K562 (cell line): ENCODE results near the gene NSDHL. TPM values are rescaled to one million over a fixed set of nuclear protein-coding genes. Genes with fewer than 3 reads are reported as not detected.

ENCODE experiments used
- ATAC-seq: fragments of 200-7000 bp; cut with Tn5 transposase; 3 replicates; pipeline ENCODE4 v1.9.1; 2020; ENCODE audit warnings: moderate library complexity
- BruUV-seq: library from RNA; stranded (reverse); fragments of 400-500 nt; replicated peaks from 2 replicates; lab custom pipeline; 2021; lab: Mats Ljungman, UMichigan
- CTCF ChIA-PET: fragments of 300-600 bp; formaldehyde crosslinking; extraction: SDS; loops from one replicate; lab custom pipeline; 2021; ENCODE audit warnings: low intra/inter-chr PET ratio; lab: Yijun Ruan, JAX
- POLR2A ChIA-PET: fragments of 300-600, 350-650 bp; sonication (Branson Sonifier 250); formaldehyde crosslinking; extraction: SDS; loops from one replicate; lab custom pipeline; 2021; ENCODE audit warnings: antibody characterized with exemption, inconsistent platforms; lab: Yijun Ruan, JAX
- DNase-seq, 4 experiments: peaks; one replicate each; pipeline versions ENCODE4 v3.0.0 to v3.0.0-alpha.2; 2011 to 2018; ENCODE audit warnings: low spot score in 3 of 4, mixed read lengths in 3 of 4; ENCODE audit errors: extremely low read depth in 1 of 4
- FAIRE-seq: peaks from 2 replicates; lab custom pipeline; 2011; peaks lifted over from hg19 to GRCh38; lab: Jason Lieb, UNC
- H2AFZ ChIP-seq: 2 replicates; pipeline ENCODE4 v1.6.0; 2011; ENCODE audit warnings: low read depth, low read length, control low read depth, inconsistent platforms
- H3K27ac ChIP-seq: fragments of 200-600 bp; 3 replicates; pipeline ENCODE4 v1.8.0; 2011; ENCODE audit warnings: low read depth, mild to moderate bottlenecking, control low read depth, inconsistent platforms, low read length, moderate library complexity, mixed read lengths; ENCODE audit errors: extremely low read depth
- H3K27me3 ChIP-seq, 2 experiments: fragments of 300-600 bp in 1 of 2; 2 replicates in 1 of 2; 3 replicates in 1 of 2; pipeline versions ENCODE4 v1.6.0 to v1.8.0; 2011; ENCODE audit warnings: inconsistent platforms in 2 of 2, low read length in 2 of 2, mild to moderate bottlenecking in 1 of 2, mixed read lengths in 1 of 2, moderate library complexity in 1 of 2; ENCODE audit not compliant: control insufficient read depth in 2 of 2, insufficient read depth in 2 of 2
- H3K36me3 ChIP-seq: fragments of 300-600 bp; 3 replicates; pipeline ENCODE4 v1.8.0; 2011; ENCODE audit warnings: mild to moderate bottlenecking, low read length, inconsistent platforms; ENCODE audit not compliant: control insufficient read depth, insufficient read depth
- H3K4me1 ChIP-seq, 2 experiments: fragments of 200-600 bp in 1 of 2; replicated peaks in 1 of 2; 2 replicates in 1 of 2; 3 replicates in 1 of 2; pipeline versions ENCODE4 v1.5.1 to v1.8.0; 2011; ENCODE audit warnings: inconsistent platforms in 2 of 2, low read length in 2 of 2, mild to moderate bottlenecking in 1 of 2, mixed read lengths in 1 of 2, moderate library complexity in 1 of 2; ENCODE audit not compliant: control insufficient read depth in 2 of 2, insufficient read depth in 2 of 2
- H3K4me2 ChIP-seq: 2 replicates; pipeline ENCODE4 v1.6.1; 2011; ENCODE audit warnings: low read length, control low read depth, inconsistent platforms, mixed read lengths; ENCODE audit not compliant: insufficient read depth
- H3K4me3 ChIP-seq: fragments of 200-600 bp; sonication (generic), shearing (Covaris generic); 2 replicates; pipeline ENCODE4 v1.5.1; 2016; ENCODE audit warnings: control low read depth, inconsistent platforms
- H3K79me2 ChIP-seq: fragments of 200-600 bp; 3 replicates; pipeline ENCODE4 v1.8.0; 2011; ENCODE audit warnings: low read length, inconsistent platforms; ENCODE audit not compliant: control insufficient read depth, insufficient read depth
- H3K9ac ChIP-seq, 2 experiments: 2 replicates each; pipeline versions ENCODE4 v1.6.0 to v1.6.1; 2011; ENCODE audit warnings: low read depth in 2 of 2, low read length in 2 of 2, control low read depth in 1 of 2, inconsistent platforms in 1 of 2, mild to moderate bottlenecking in 1 of 2, mixed read lengths in 1 of 2; ENCODE audit not compliant: insufficient read depth in 1 of 2
- H3K9me1 ChIP-seq: one replicate; pipeline ENCODE4 v1.6.0; 2011; ENCODE audit warnings: inconsistent platforms, mild to moderate bottlenecking, low read length, moderate library complexity; ENCODE audit not compliant: control insufficient read depth, insufficient read depth
- H3K9me3 ChIP-seq: replicated peaks from 2 replicates; pipeline ENCODE4 v1.5.1; 2011; ENCODE audit warnings: low read depth, low read length, inconsistent platforms; ENCODE audit not compliant: control insufficient read depth, insufficient read depth
- H4K20me1 ChIP-seq: replicated peaks from 2 replicates; pipeline ENCODE4 v1.6.1; 2011; ENCODE audit warnings: low read length, inconsistent platforms, mixed read lengths; ENCODE audit not compliant: control insufficient read depth, insufficient read depth
- BCOR ChIP-seq: fragments of 450-650 bp; IDR thresholded peaks from 2 replicates; pipeline ENCODE4 v1.6.1; 2016
- DPF2 ChIP-seq: fragments of 450-650 bp; IDR thresholded peaks from 2 replicates; pipeline ENCODE4 v1.6.1; 2016
- HEY1 ChIP-seq: fragments of 250-450 bp; sonication (Bioruptor Pico); IDR thresholded peaks from 2 replicates; pipeline ENCODE4 v1.5.0; 2020; ENCODE audit warnings: mild to moderate bottlenecking, moderate library complexity, borderline replicate concordance
- JUNB ChIP-seq: fragments of 450-650 bp; formaldehyde crosslinking; conservative IDR thresholded peaks from 2 replicates; pipeline ENCODE4 v1.4.0; 2020; ENCODE audit warnings: mild to moderate bottlenecking
- KDM1A ChIP-seq, 2 experiments: fragments of 450-650 bp; IDR thresholded peaks; 2 replicates each; pipeline ENCODE4 v1.6.1; 2016; ENCODE audit warnings: mild to moderate bottlenecking in 2 of 2
- MAX ChIP-seq: sonication (generic); formaldehyde crosslinking; IDR thresholded peaks from 2 replicates; pipeline ENCODE4 v1.9.0; 2022; ENCODE audit warnings: mild to moderate bottlenecking, missing genetic modification reagents
- RBM25 ChIP-seq: fragments of 200-400 bp; formaldehyde crosslinking; IDR thresholded peaks from 2 replicates; pipeline ENCODE4 v1.6.1; 2018; ENCODE audit warnings: low read length, low read depth, moderate library complexity; ENCODE audit not compliant: severe bottlenecking
- SPI1 ChIP-seq: IDR thresholded peaks from 2 replicates; pipeline ENCODE4 v1.6.1; 2011; ENCODE audit warnings: low read depth, low read length, control low read depth, borderline replicate concordance
- XRCC4 ChIP-seq: IDR thresholded peaks from one replicate; pipeline ENCODE4 v1.6.1; 2011; ENCODE audit not compliant: insufficient read depth, insufficient read length; ENCODE audit errors: extremely low read depth
- ZBTB7A ChIP-seq: IDR thresholded peaks from 2 replicates; pipeline ENCODE4 v1.6.1; 2011; ENCODE audit warnings: low read depth, mild to moderate bottlenecking, low read length, moderate library complexity, borderline replicate concordance; ENCODE audit not compliant: control insufficient read depth
- WGBS: fragments of 100-300 bp; shearing (Covaris generic); methylation state at CpG from one replicate; pipeline ENCODE4 v1.1.6; 2016; ENCODE audit warnings: low coverage, mixed read lengths; ENCODE audit not compliant: insufficient coverage; ENCODE audit errors: missing lambda C conversion rate; 5-methylcytosine and 5-hydroxymethylcytosine counted together
- in situ Hi-C: fragments of 300-500 bp; cut with MboI; formaldehyde crosslinking; loops from 4 replicates; pipeline ENCODE4 v1.15.0; 2018; ENCODE audit warnings: inconsistent platforms, mixed read lengths
- intact Hi-C: fragments of 100-400 bp; cut with micrococcal nuclease; formaldehyde crosslinking; loops from 2 replicates; pipeline ENCODE4 v1.14.2; 2022
- polyA plus RNA-seq, 8 experiments: library from polyadenylated mRNA; depleted of rRNA in 4 of 8; stranded (reverse) in 5 of 8; unstranded in 3 of 8; fragments of >200 nt; fragmentation: Nextera tagmentation in 2 of 8; fragmentation: Illumina TruSeq in 1 of 8; extraction: Ambion mirVana in 2 of 8; extraction: Trizol in 1 of 8; gene quantifications; 2 replicates each; pipeline versions ENCODE4 v1.2.1 to v1.2.3, GENCODE V29; 2011 to 2014; ENCODE audit warnings: inconsistent platforms in 1 of 8, missing spikeins in 1 of 8
- total RNA-seq, 7 experiments: library from RNA; depleted of rRNA in 6 of 7; stranded (reverse); fragments of >200 nt in 6 of 7; fragmentation: Illumina TruSeq in 2 of 7; extraction: Trizol in 2 of 7; gene quantifications; 2 replicates each; pipeline versions ENCODE4 v1.2.1 to v1.2.3, GENCODE V29; 2011 to 2021; ENCODE audit warnings: low replicate concordance in 1 of 7
- TF ChIP-seq, protein P1 (sequence below): fragments of 450-650 bp; IDR thresholded peaks from 2 replicates; pipeline ENCODE4 v1.6.1; 2016; ENCODE audit warnings: borderline replicate concordance

Gene NSDHL
- total and polyA plus RNA-seq, 9 of the 15 experiments (the other 6 are each of a cell fraction or from before 2014, with no cell fraction given): 22.5 to 63.4 (median 40.8) TPM

- POLR2A ChIA-PET: interaction anchor here (0.7 kb wide), 1 partner anchor 68 kb away, joined by 3 read pairs; no protein-coding TSS in a partner anchor
Observed at GRCh38 chrX:152898442-152898841, 67.6 kb downstream of the NSDHL start.

More at GRCh38 chrX:152898442-152898841, 67.6 kb downstream of the NSDHL start:
- Histone ChIP-seq H3K4me1 (peaks cover 0 to 15% of the 10 kb centered on the region in 2 experiments; a peak in 2 of 5 replicates), H3K4me2 (no peak overlapping the region), H3K4me3 (no peak overlapping the region), H3K9ac (no peak overlapping the region), H3K9me1 (no peaks in the 10 kb centered on the region), H3K27me3 (peaks cover 34 to 86% of the 10 kb centered on the region in 2 experiments; a peak in 4 of 5 replicates), H2AFZ (no peak overlapping the region), H4K20me1 (peaks cover 13% of the 10 kb centered on the region; the same call in 1 of the 2 replicates), H3K79me2 (no peaks in the 10 kb centered on the region), H3K9me3 (no peaks in the 10 kb centered on the region), H3K36me3 (no peaks in the 10 kb centered on the region), H3K27ac (no peak overlapping the region)
- in situ Hi-C loops (no loop called here), intact Hi-C loops (no loop called here)
- DNase-seq (no peak), FAIRE-seq (no peak), ATAC-seq (no peak)
- peak; percentile 86 for TF ChIP-seq RBM25
- TF ChIP-seq JUNB (CRISPR knock-in tag): no peak
- no peak for TF ChIP-seq ZBTB7A
- TF ChIP-seq, protein P1, sequence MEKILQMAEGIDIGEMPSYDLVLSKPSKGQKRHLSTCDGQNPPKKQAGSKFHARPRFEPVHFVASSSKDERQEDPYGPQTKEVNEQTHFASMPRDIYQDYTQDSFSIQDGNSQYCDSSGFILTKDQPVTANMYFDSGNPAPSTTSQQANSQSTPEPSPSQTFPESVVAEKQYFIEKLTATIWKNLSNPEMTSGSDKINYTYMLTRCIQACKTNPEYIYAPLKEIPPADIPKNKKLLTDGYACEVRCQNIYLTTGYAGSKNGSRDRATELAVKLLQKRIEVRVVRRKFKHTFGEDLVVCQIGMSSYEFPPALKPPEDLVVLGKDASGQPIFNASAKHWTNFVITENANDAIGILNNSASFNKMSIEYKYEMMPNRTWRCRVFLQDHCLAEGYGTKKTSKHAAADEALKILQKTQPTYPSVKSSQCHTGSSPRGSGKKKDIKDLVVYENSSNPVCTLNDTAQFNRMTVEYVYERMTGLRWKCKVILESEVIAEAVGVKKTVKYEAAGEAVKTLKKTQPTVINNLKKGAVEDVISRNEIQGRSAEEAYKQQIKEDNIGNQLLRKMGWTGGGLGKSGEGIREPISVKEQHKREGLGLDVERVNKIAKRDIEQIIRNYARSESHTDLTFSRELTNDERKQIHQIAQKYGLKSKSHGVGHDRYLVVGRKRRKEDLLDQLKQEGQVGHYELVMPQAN: no peak
- TF ChIP-seq MAX (CRISPR knock-in tag): no peak
- no peak for TF ChIP-seq DPF2
- TF ChIP-seq HEY1 (CRISPR knock-in tag): no peak
- TF ChIP-seq BCOR: peak; percentile 62; the same call in 1 of the 2 replicates
- 0 out of 4 replicates have a peak, but pooled peaks of 1 of the 2 experiments have one; percentile 20 for TF ChIP-seq KDM1A (IDR thresholded peaks at IDR 0.05)
- no peak for TF ChIP-seq XRCC4
- no peak for TF ChIP-seq SPI1
- no TSS peak for BruUV-seq
- WGBS: 14% methylated on average over 8 of the region's 10 CpGs
- CTCF ChIA-PET: no interaction called here
